ENCODE measurements around the gene FBXL17. TPM values are rescaled to one million over a fixed set of nuclear protein-coding genes. Genes with fewer than 3 reads are reported as not detected.

The FBXL17 gene
- total and polyA plus RNA-seq, 5 donors from 2014 or later = 3.8 to 27.7 (median 6.4) TPM

- no peak overlapping the region for H3K27ac Mint-ChIP-seq
- H3K4me3 Mint-ChIP-seq = no peak overlapping the region
- Histone ChIP-seq H3K9me3 (ENCODE audit: control insufficient read depth in 2 of 2, low read length in 2 of 2) (no peaks in the 10 kb centered on the region), H3K27me3 (ENCODE audit: control insufficient read depth, insufficient read depth, low read length) (no peaks in the 10 kb centered on the region), H3K4me3 (ENCODE audit: low read depth, low read length) (no peak overlapping the region), H3K27ac (ENCODE audit: insufficient read depth, low read length, poor library complexity, severe bottlenecking) (no peak overlapping the region), H3K36me3 (ENCODE audit: control insufficient read depth, insufficient read depth, low read length) (no peaks in the 10 kb centered on the region), H3K4me1 (ENCODE audit: control insufficient read depth, insufficient read depth, low read length, poor library complexity, severe bottlenecking) (no peaks in the 10 kb centered on the region)
- H3K4me1 Mint-ChIP-seq = peaks cover 5 to 22% (median 10%) of the 10 kb centered on the region in 4 donors
- no peaks in the 10 kb centered on the region for H3K9me3 Mint-ChIP-seq
- H3K27me3 Mint-ChIP-seq = no peaks in the 10 kb centered on the region
- H3K36me3 Mint-ChIP-seq = peaks cover 11% of the 10 kb centered on the region
- ATAC-seq (ENCODE audit: low read depth in 2 of 2) = no peak
- DNase-seq = no peak
Measured at GRCh38 chr5:107917983-107918382, 463.9 kb downstream of the FBXL17 start.

- Mint-ChIP-seq H3K9me3 (no peaks in the 10 kb centered on the region), H3K27ac (no peak overlapping the region), H3K4me3 (peak overlapping the region in 1 of 4 donors; percentile 2), H3K27me3 (no peaks in the 10 kb centered on the region), H3K36me3 (peaks cover 11% of the 10 kb centered on the region), H3K4me1 (peaks cover 5 to 21% (median 10%) of the 10 kb centered on the region in 4 donors)
- Histone ChIP-seq H3K36me3 (ENCODE audit: control insufficient read depth, insufficient read depth, low read length) (no peaks in the 10 kb centered on the region), H3K4me1 (ENCODE audit: control insufficient read depth, insufficient read depth, low read length, poor library complexity, severe bottlenecking) (no peaks in the 10 kb centered on the region), H3K27ac (ENCODE audit: insufficient read depth, low read length, poor library complexity, severe bottlenecking) (no peak overlapping the region), H3K27me3 (ENCODE audit: control insufficient read depth, insufficient read depth, low read length) (no peaks in the 10 kb centered on the region), H3K4me3 (ENCODE audit: low read depth, low read length) (no peak overlapping the region), H3K9me3 (ENCODE audit: control insufficient read depth in 2 of 2, low read length in 2 of 2) (no peaks in the 10 kb centered on the region)
- DNase-seq (peak in 1 of 3 donors; percentile 60), ATAC-seq (ENCODE audit: low read depth in 2 of 2) (no peak)
Measured at GRCh38 chr5:107916731-107917725, 464.9 kb downstream of the FBXL17 start.

- no peaks in the 10 kb centered on the region for H3K9me3 Mint-ChIP-seq
- H3K27me3 ChIP-seq (ENCODE audit: control insufficient read depth, insufficient read depth, low read length) = no peaks in the 10 kb centered on the region
- H3K4me3 ChIP-seq (ENCODE audit: low read depth, low read length) = no peak overlapping the region
- H3K27me3 Mint-ChIP-seq = no peaks in the 10 kb centered on the region
- H3K27ac Mint-ChIP-seq = peak overlapping the region in 1 of 3 donors; percentile 10
- no peak overlapping the region for H3K27ac ChIP-seq (ENCODE audit: insufficient read depth, low read length, poor library complexity, severe bottlenecking)
- no peaks in the 10 kb centered on the region for H3K36me3 ChIP-seq (ENCODE audit: control insufficient read depth, insufficient read depth, low read length)
- DNase-seq (no peak), ATAC-seq (ENCODE audit: low read depth in 2 of 2) (no peak)
- H3K36me3 Mint-ChIP-seq = peaks cover 8% of the 10 kb centered on the region
- peaks cover 5 to 18% (median 9%) of the 10 kb centered on the region in 4 donors for H3K4me1 Mint-ChIP-seq
- H3K4me1 ChIP-seq (ENCODE audit: control insufficient read depth, insufficient read depth, low read length, poor library complexity, severe bottlenecking) = no peaks in the 10 kb centered on the region
- H3K9me3 ChIP-seq (ENCODE audit: control insufficient read depth in 2 of 2, low read length in 2 of 2) = no peaks in the 10 kb centered on the region
- H3K4me3 Mint-ChIP-seq = no peak overlapping the region
Measured at GRCh38 chr5:107915176-107915812, 466.6 kb downstream of the FBXL17 start.

- Histone ChIP-seq H3K36me3 (ENCODE audit: control insufficient read depth, insufficient read depth, low read length) (no peaks in the 10 kb centered on the region), H3K27me3 (ENCODE audit: control insufficient read depth, insufficient read depth, low read length) (no peaks in the 10 kb centered on the region), H3K9me3 (ENCODE audit: control insufficient read depth in 2 of 2, low read length in 2 of 2) (no peaks in the 10 kb centered on the region), H3K4me1 (ENCODE audit: control insufficient read depth, insufficient read depth, low read length, poor library complexity, severe bottlenecking) (no peaks in the 10 kb centered on the region), H3K4me3 (ENCODE audit: low read depth, low read length) (no peak overlapping the region), H3K27ac (ENCODE audit: insufficient read depth, low read length, poor library complexity, severe bottlenecking) (no peak overlapping the region)
- peak in 1 of 3 donors; percentile 35 for DNase-seq
- no peak overlapping the region for H3K27ac Mint-ChIP-seq
- no peaks in the 10 kb centered on the region for H3K27me3 Mint-ChIP-seq
- H3K9me3 Mint-ChIP-seq = peaks cover 0 to 5% (median 1%) of the 10 kb centered on the region in 7 donors
- H3K36me3 Mint-ChIP-seq = peaks cover 11% of the 10 kb centered on the region
- H3K4me1 Mint-ChIP-seq = peaks cover 3 to 9% (median 5%) of the 10 kb centered on the region in 4 donors
- no peak for ATAC-seq (ENCODE audit: low read depth in 2 of 2)
- no peak overlapping the region for H3K4me3 Mint-ChIP-seq
Measured at GRCh38 chr5:107913494-107913893, 468.4 kb downstream of the FBXL17 start.

GRCh38 chr5:107900721-107901120 lies 481.2 kb downstream of the FBXL17 start:
- Histone ChIP-seq H3K27me3 (ENCODE audit: control insufficient read depth, insufficient read depth, low read length) (no peaks in the 10 kb centered on the region), H3K27ac (ENCODE audit: insufficient read depth, low read length, poor library complexity, severe bottlenecking) (no peak overlapping the region), H3K4me3 (ENCODE audit: low read depth, low read length) (no peak overlapping the region), H3K4me1 (ENCODE audit: control insufficient read depth, insufficient read depth, low read length, poor library complexity, severe bottlenecking) (no peaks in the 10 kb centered on the region), H3K36me3 (ENCODE audit: control insufficient read depth, insufficient read depth, low read length) (no peaks in the 10 kb centered on the region), H3K9me3 (ENCODE audit: control insufficient read depth in 2 of 2, low read length in 2 of 2) (no peaks in the 10 kb centered on the region)
- H3K4me1 Mint-ChIP-seq = no peaks in the 10 kb centered on the region
- peaks cover 8% of the 10 kb centered on the region for H3K36me3 Mint-ChIP-seq
- peaks cover 0 to 3% (median 0%) of the 10 kb centered on the region in 7 donors for H3K9me3 Mint-ChIP-seq
- ATAC-seq (ENCODE audit: low read depth in 2 of 2) (no peak), DNase-seq (no peak)
- no peak overlapping the region for H3K27ac Mint-ChIP-seq
- H3K27me3 Mint-ChIP-seq = no peaks in the 10 kb centered on the region
- H3K4me3 Mint-ChIP-seq = no peak overlapping the region

- Mint-ChIP-seq H3K36me3 (peaks cover 9% of the 10 kb centered on the region), H3K4me1 (peaks cover 0 to 2% (median 0%) of the 10 kb centered on the region in 4 donors), H3K27ac (no peak overlapping the region), H3K27me3 (no peaks in the 10 kb centered on the region), H3K4me3 (no peak overlapping the region), H3K9me3 (peaks cover 0 to 3% (median 0%) of the 10 kb centered on the region in 7 donors)
- Histone ChIP-seq H3K4me1 (ENCODE audit: control insufficient read depth, insufficient read depth, low read length, poor library complexity, severe bottlenecking) (no peaks in the 10 kb centered on the region), H3K27ac (ENCODE audit: insufficient read depth, low read length, poor library complexity, severe bottlenecking) (no peak overlapping the region), H3K27me3 (ENCODE audit: control insufficient read depth, insufficient read depth, low read length) (no peaks in the 10 kb centered on the region), H3K4me3 (ENCODE audit: low read depth, low read length) (no peak overlapping the region), H3K36me3 (ENCODE audit: control insufficient read depth, insufficient read depth, low read length) (no peaks in the 10 kb centered on the region), H3K9me3 (ENCODE audit: control insufficient read depth in 2 of 2, low read length in 2 of 2) (no peaks in the 10 kb centered on the region)
- DNase-seq (no peak), ATAC-seq (ENCODE audit: low read depth in 2 of 2) (no peak)
Measured at GRCh38 chr5:107894361-107894760, 487.5 kb downstream of the FBXL17 start.

GRCh38 chr5:107893642-107894041 lies 488.3 kb downstream of the FBXL17 start:
- peaks cover 0 to 3% (median 0%) of the 10 kb centered on the region in 7 donors for H3K9me3 Mint-ChIP-seq
- ATAC-seq (ENCODE audit: low read depth in 2 of 2) (no peak), DNase-seq (no peak)
- no peaks in the 10 kb centered on the region for H3K9me3 ChIP-seq (ENCODE audit: control insufficient read depth in 2 of 2, low read length in 2 of 2)
- H3K27ac ChIP-seq (ENCODE audit: insufficient read depth, low read length, poor library complexity, severe bottlenecking) = no peak overlapping the region
- H3K36me3 ChIP-seq (ENCODE audit: control insufficient read depth, insufficient read depth, low read length) = no peaks in the 10 kb centered on the region
- no peaks in the 10 kb centered on the region for H3K27me3 ChIP-seq (ENCODE audit: control insufficient read depth, insufficient read depth, low read length)
- H3K27me3 Mint-ChIP-seq = no peaks in the 10 kb centered on the region
- no peak overlapping the region for H3K4me3 ChIP-seq (ENCODE audit: low read depth, low read length)
- no peak overlapping the region for H3K27ac Mint-ChIP-seq
- peaks cover 0 to 2% (median 0%) of the 10 kb centered on the region in 4 donors for H3K4me1 Mint-ChIP-seq
- H3K4me1 ChIP-seq (ENCODE audit: control insufficient read depth, insufficient read depth, low read length, poor library complexity, severe bottlenecking) = no peaks in the 10 kb centered on the region
- no peak overlapping the region for H3K4me3 Mint-ChIP-seq
- H3K36me3 Mint-ChIP-seq = peaks cover 5% of the 10 kb centered on the region

All from CD4-positive, CD25-positive, alpha-beta regulatory T cell (primary cell).